Measurements from ENCODE around the gene PIM2.

The PIM2 gene

GRCh38 chrX:48934581-48935300, 15.9 kb upstream of the PIM2 start:
- DNase-seq: no peak

GRCh38 chrX:48933757-48934156, 14.9 kb upstream of the PIM2 start:
- DNase-seq: no peak

- no peak for DNase-seq
These were observed 9.0 kb upstream of the PIM2 start for GRCh38 chrX:48927736-48928382.

- DNase-seq: no peak
These were observed 8.3 kb upstream of the PIM2 start for GRCh38 chrX:48927123-48927522.

- no peak for DNase-seq
These were observed 5.4 kb upstream of the PIM2 start for GRCh38 chrX:48924270-48924669.

GRCh38 chrX:48923771-48924170, 4.9 kb upstream of the PIM2 start:
- no peak for DNase-seq

- DNase-seq: no peak
These were observed 1.9 kb upstream of the PIM2 start for GRCh38 chrX:48920718-48921104.

- no peak for DNase-seq
These were observed 1.3 kb upstream of the PIM2 start for GRCh38 chrX:48919947-48920717.

- DNase-seq: no peak
These were observed 577 bp upstream of the PIM2 start for GRCh38 chrX:48919360-48919841.

GRCh38 chrX:48918301-48918642, 552 bp downstream of the PIM2 start:
- DNase-seq: no peak

GRCh38 chrX:48917139-48918001, 1.5 kb downstream of the PIM2 start:
- peak; percentile 81 for DNase-seq

GRCh38 chrX:48914593-48915493, 4.0 kb downstream of the PIM2 start:
- DNase-seq: no peak

GRCh38 chrX:48913605-48914366, 5.0 kb downstream of the PIM2 start:
- DNase-seq: no peak

GRCh38 chrX:48911412-48912182, 7.2 kb downstream of the PIM2 start, which contains the start of gene SLC35A2:
SLC35A2 (minus strand) TSS chrX:48911646; CDS start chrX:48911636, 10 bp downstream.
- peak; percentile 67 for DNase-seq

GRCh38 chrX:48910926-48911411, 7.9 kb downstream of the PIM2 start:
- no peak for DNase-seq

GRCh38 chrX:48909703-48910294, 9.0 kb downstream of the PIM2 start:
- no peak for DNase-seq

- DNase-seq: no peak
These were observed 10.2 kb downstream of the PIM2 start for GRCh38 chrX:48908600-48908999.

- no peak for DNase-seq
These were observed 13.6 kb downstream of the PIM2 start for GRCh38 chrX:48905090-48905790.

- DNase-seq: no peak
These were observed 14.2 kb downstream of the PIM2 start for GRCh38 chrX:48904626-48905025.
